Measurements from ENCODE around the gene C2CD4C.

C2CD4C gene

DNA sequence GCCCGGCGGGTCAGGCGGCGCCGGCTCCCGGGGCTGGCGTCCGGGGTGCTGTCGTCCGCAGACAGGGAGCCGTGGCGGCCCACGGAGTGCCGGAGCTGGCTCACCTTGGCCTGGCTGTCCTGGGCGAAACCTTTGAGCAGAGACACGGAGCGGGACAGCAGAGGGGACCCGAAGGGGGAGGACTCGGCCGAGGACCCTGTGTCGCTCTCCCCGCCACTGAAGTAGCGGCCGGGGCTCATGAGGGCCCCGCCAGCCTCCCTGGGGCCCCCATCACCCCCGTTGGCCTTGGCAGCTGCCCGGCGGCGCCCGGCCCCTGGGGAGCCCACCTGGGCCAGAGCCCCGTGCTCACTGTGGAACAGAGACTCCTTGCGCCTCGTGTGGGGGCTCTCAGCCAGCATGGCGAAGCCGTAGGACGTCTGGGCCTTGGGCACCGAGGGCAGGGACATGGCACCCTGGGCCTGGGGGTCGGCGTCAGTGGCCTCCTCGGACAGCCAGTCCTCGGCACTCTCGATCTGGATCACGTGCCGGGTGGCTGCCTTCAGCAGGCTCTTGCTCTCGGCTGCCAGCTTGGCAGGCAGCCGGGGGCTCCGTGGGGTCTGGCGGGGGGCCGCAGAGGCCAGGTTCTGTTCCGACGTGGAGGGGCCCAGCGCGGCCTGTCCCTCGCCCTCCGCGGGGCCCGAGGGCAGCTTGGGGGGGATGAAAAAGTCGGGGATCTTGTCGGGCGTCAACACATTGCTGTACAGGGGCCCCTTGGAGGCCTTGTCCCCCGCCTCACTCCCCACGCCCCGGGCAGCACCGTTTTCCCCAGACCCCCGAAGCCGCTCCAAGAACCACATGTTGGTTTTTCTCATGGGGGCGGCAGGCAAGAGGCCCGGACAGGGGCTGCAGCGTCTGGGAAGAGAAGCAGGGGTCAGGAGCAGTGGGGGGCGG is 1.2 kb downstream of the C2CD4C start:
- peaks cover 4% of the 10 kb centered on the region; the same call in 1 of the 2 replicates for H3K9me3 ChIP-seq (ENCODE audit: insufficient read depth, low read length)
- peaks cover 16% of the 10 kb centered on the region for H3K27me3 ChIP-seq (ENCODE audit: insufficient read depth, insufficient read length)
- peak overlapping the region; percentile 76 for H3K9ac ChIP-seq (ENCODE audit: insufficient read length, low read depth)
- no peak for DNase-seq (ENCODE audit: low read depth, low spot score)
- peaks cover 17% of the 10 kb centered on the region for H3K36me3 ChIP-seq (ENCODE audit: insufficient read depth, insufficient read length, low read length)
- peaks cover 30% of the 10 kb centered on the region for H3K4me1 ChIP-seq (ENCODE audit: insufficient read depth, insufficient read length)
- TF ChIP-seq ZNF274 (IDR thresholded peaks at IDR 0.05; ENCODE audit: low read depth, low read length) (no peak), SUZ12 (IDR thresholded peaks at IDR 0.05; ENCODE audit: extremely low read depth, insufficient read depth, insufficient read length) (no peak), YY1 (IDR thresholded peaks at IDR 0.05; ENCODE audit: insufficient read depth, insufficient read length) (no peak)
- peak overlapping the region; percentile 66 for H3K4me3 ChIP-seq (ENCODE audit: insufficient read length, low read depth)

- peaks cover 17% of the 10 kb centered on the region for H3K36me3 ChIP-seq (ENCODE audit: insufficient read depth, insufficient read length, low read length)
- no peak for TF ChIP-seq ZNF274 (IDR thresholded peaks at IDR 0.05; ENCODE audit: low read depth, low read length)
- no peak for TF ChIP-seq SUZ12 (IDR thresholded peaks at IDR 0.05; ENCODE audit: extremely low read depth, insufficient read depth, insufficient read length)
- TF ChIP-seq YY1 (IDR thresholded peaks at IDR 0.05; ENCODE audit: insufficient read depth, insufficient read length): no peak
- H3K4me1 ChIP-seq (ENCODE audit: insufficient read depth, insufficient read length): peaks cover 25% of the 10 kb centered on the region
- H3K27me3 ChIP-seq (ENCODE audit: insufficient read depth, insufficient read length): peaks cover 16% of the 10 kb centered on the region
- H3K9me3 ChIP-seq (ENCODE audit: insufficient read depth, low read length): peaks cover 4% of the 10 kb centered on the region; the same call in 1 of the 2 replicates
- DNase-seq (ENCODE audit: low read depth, low spot score): no peak
- no peak overlapping the region for H3K4me3 ChIP-seq (ENCODE audit: insufficient read length, low read depth)
- no peak overlapping the region for H3K9ac ChIP-seq (ENCODE audit: insufficient read length, low read depth)
Observed at GRCh38 chr19:406971-407510, 1.9 kb downstream of the C2CD4C start.

DNA sequence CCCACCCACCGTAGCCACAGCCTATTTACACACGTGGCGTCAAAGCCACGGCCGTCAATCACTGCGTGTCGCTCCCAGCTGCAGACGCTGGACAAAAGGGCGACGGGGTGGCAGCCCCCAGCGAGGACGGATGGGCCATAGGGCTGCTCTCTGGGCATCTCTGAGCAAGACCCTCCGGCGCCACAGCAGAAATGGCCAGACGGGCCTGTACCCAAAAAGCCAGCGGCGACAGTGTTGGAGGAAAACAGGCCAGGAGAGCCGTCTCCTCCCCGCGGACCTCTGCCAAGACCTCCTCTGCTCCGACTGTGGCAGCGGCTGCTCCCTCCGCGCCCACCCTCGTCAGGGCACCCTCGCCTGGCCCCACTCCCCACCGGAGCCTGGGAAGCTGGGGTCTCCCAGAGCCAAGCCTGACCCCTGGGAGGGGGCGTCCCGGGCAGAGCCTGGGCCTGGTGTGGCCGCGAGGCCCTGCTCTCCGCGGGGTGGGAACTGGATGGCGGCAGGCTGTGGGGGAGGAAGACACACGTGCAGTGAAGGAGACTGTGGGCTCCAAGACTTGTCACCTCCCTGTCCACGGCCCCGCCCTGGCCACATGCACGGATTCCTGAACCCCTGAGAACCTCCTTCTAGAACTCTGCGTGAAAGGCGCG is 2.7 kb downstream of the C2CD4C start:
- H3K9ac ChIP-seq (ENCODE audit: insufficient read length, low read depth): no peak overlapping the region
- peaks cover 18% of the 10 kb centered on the region for H3K4me1 ChIP-seq (ENCODE audit: insufficient read depth, insufficient read length)
- TF ChIP-seq YY1 (IDR thresholded peaks at IDR 0.05; ENCODE audit: insufficient read depth, insufficient read length): no peak
- no peak for TF ChIP-seq ZNF274 (IDR thresholded peaks at IDR 0.05; ENCODE audit: low read depth, low read length)
- no peak for TF ChIP-seq SUZ12 (IDR thresholded peaks at IDR 0.05; ENCODE audit: extremely low read depth, insufficient read depth, insufficient read length)
- peaks cover 17% of the 10 kb centered on the region for H3K36me3 ChIP-seq (ENCODE audit: insufficient read depth, insufficient read length, low read length)
- no peak overlapping the region for H3K4me3 ChIP-seq (ENCODE audit: insufficient read length, low read depth)
- DNase-seq (ENCODE audit: low read depth, low spot score): no peak
- H3K27me3 ChIP-seq (ENCODE audit: insufficient read depth, insufficient read length): peaks cover 16% of the 10 kb centered on the region
- H3K9me3 ChIP-seq (ENCODE audit: insufficient read depth, low read length): peaks cover 4% of the 10 kb centered on the region; the same call in 1 of the 2 replicates

DNA sequence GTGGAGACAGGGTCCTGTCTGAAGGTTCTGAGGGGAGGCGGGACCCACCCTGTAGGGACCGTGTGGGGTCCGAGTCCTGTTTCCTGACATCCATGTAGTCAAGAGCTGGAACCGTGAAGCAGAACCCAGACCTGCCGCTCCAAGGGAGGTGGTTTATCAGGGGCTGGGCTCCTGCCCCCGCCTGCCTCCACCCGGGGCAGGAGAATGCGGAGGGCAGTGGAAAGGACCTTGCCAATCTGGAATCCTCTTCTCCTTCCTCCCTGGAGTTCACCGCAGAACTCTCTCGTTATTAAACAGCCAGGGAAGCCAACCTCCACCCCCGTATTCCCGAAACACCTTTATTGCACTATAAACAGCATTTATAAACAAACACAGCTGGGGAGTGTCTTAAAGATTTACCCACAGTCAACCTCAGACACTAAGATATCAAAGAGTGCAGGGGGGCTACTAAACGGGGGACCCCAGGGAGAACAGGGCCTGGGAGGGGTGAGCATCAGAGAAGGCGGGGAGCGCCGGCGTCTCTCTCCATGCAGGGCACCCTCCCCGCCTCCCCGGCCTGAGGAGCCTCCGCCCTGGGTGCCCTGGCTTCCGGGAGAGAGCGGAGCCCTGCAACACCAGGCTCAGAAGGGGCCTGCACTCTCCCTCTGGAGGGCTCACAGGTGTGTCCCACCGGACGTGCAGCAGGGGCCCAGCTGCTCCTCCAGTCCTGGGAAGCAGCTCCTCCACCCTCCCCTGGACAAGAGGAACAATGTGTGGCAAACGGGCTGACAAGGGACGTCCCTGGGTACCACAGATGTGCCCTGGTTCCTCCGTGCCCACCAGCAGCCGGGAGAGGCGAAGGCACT is 3.6 kb downstream of the C2CD4C start:
- peaks cover 12% of the 10 kb centered on the region for H3K27me3 ChIP-seq (ENCODE audit: insufficient read depth, insufficient read length)

GRCh38 chr19:403221-404027 is 5.5 kb downstream of the C2CD4C start:
- Histone ChIP-seq H3K9me3 (ENCODE audit: insufficient read depth, low read length) (no peaks in the 10 kb centered on the region), H3K27me3 (ENCODE audit: insufficient read depth, insufficient read length) (no peaks in the 10 kb centered on the region), H3K9ac (ENCODE audit: insufficient read length, low read depth) (no peak overlapping the region), H3K36me3 (ENCODE audit: insufficient read depth, insufficient read length, low read length) (peaks cover 17% of the 10 kb centered on the region), H3K4me1 (ENCODE audit: insufficient read depth, insufficient read length) (peaks cover 17% of the 10 kb centered on the region), H3K4me3 (ENCODE audit: insufficient read length, low read depth) (no peak overlapping the region)
- no peak for DNase-seq (ENCODE audit: low read depth, low spot score)
- no peak for TF ChIP-seq SUZ12 (IDR thresholded peaks at IDR 0.05; ENCODE audit: extremely low read depth, insufficient read depth, insufficient read length)
- TF ChIP-seq YY1 (IDR thresholded peaks at IDR 0.05; ENCODE audit: insufficient read depth, insufficient read length): no peak
- TF ChIP-seq ZNF274 (IDR thresholded peaks at IDR 0.05; ENCODE audit: low read depth, low read length): no peak

More for the DNA sequence above, 3.6 kb downstream of the C2CD4C start:
- H3K4me1 ChIP-seq (ENCODE audit: insufficient read depth, insufficient read length): peaks cover 21% of the 10 kb centered on the region
- H3K9ac ChIP-seq (ENCODE audit: insufficient read length, low read depth): peak overlapping the region; percentile 4
- no peaks in the 10 kb centered on the region for H3K9me3 ChIP-seq (ENCODE audit: insufficient read depth, low read length)
- no peak overlapping the region for H3K4me3 ChIP-seq (ENCODE audit: insufficient read length, low read depth)
- TF ChIP-seq ZNF274 (IDR thresholded peaks at IDR 0.05; ENCODE audit: low read depth, low read length) (no peak), YY1 (IDR thresholded peaks at IDR 0.05; ENCODE audit: insufficient read depth, insufficient read length) (no peak), SUZ12 (IDR thresholded peaks at IDR 0.05; ENCODE audit: extremely low read depth, insufficient read depth, insufficient read length) (no peak)
- H3K36me3 ChIP-seq (ENCODE audit: insufficient read depth, insufficient read length, low read length): peaks cover 17% of the 10 kb centered on the region
- no peak for DNase-seq (ENCODE audit: low read depth, low spot score)

- TF ChIP-seq ZNF274 (IDR thresholded peaks at IDR 0.05; ENCODE audit: low read depth, low read length) (no peak), YY1 (IDR thresholded peaks at IDR 0.05; ENCODE audit: insufficient read depth, insufficient read length) (no peak), SUZ12 (IDR thresholded peaks at IDR 0.05; ENCODE audit: extremely low read depth, insufficient read depth, insufficient read length) (no peak)
- Histone ChIP-seq H3K27me3 (ENCODE audit: insufficient read depth, insufficient read length) (no peaks in the 10 kb centered on the region), H3K36me3 (ENCODE audit: insufficient read depth, insufficient read length, low read length) (peaks cover 17% of the 10 kb centered on the region), H3K9ac (ENCODE audit: insufficient read length, low read depth) (no peak overlapping the region), H3K4me1 (ENCODE audit: insufficient read depth, insufficient read length) (peaks cover 16% of the 10 kb centered on the region), H3K9me3 (ENCODE audit: insufficient read depth, low read length) (no peaks in the 10 kb centered on the region), H3K4me3 (ENCODE audit: insufficient read length, low read depth) (no peak overlapping the region)
- DNase-seq (ENCODE audit: low read depth, low spot score): no peak
Observed at GRCh38 chr19:402786-403185, 6.2 kb downstream of the C2CD4C start.
